WERI-Rb-1 (cell line): ENCODE results near the gene MTUS2.

Experiments
- DNase-seq: peaks from one replicate; pipeline ENCODE4 v3.0.0-alpha.2; 2020
- H3K27ac ChIP-seq: fragments of 250-450 bp; sonication (Bioruptor Pico); 2 replicates; pipeline ENCODE4 v1.5.1; 2020; ENCODE audit warnings: mild to moderate bottlenecking, moderate library complexity
- H3K27me3 ChIP-seq: fragments of 250-450 bp; sonication (Bioruptor Pico); 2 replicates; pipeline ENCODE4 v1.5.1; 2021; ENCODE audit warnings: mild to moderate bottlenecking, low read depth, moderate library complexity; ENCODE audit not compliant: insufficient read depth, severe bottlenecking
- H3K36me3 ChIP-seq: fragments of 250-450 bp; sonication (Bioruptor Pico); 2 replicates; pipeline ENCODE4 v1.5.1; 2020; ENCODE audit warnings: mild to moderate bottlenecking, moderate library complexity
- H3K4me3 ChIP-seq: 2 replicates; pipeline ENCODE4 v1.5.1; 2011; ENCODE audit warnings: low read depth, mild to moderate bottlenecking, control low read depth, low read length
- H3K9me3 ChIP-seq: fragments of 250-450 bp; sonication (Bioruptor Pico); 2 replicates; pipeline ENCODE4 v1.5.1; 2021; ENCODE audit warnings: mild to moderate bottlenecking, moderate library complexity; ENCODE audit not compliant: severe bottlenecking
- CTCF ChIP-seq: IDR thresholded peaks from 2 replicates; pipeline ENCODE4 v1.5.1; 2011; ENCODE audit warnings: low read depth, mild to moderate bottlenecking, control low read depth, inconsistent platforms, low read length

MTUS2 gene

GRCh38 chr13:29081697-29082440, 261.7 kb downstream of the MTUS2 start:
- H3K36me3 ChIP-seq, result no peaks in the 10 kb centered on the region
- H3K4me3 ChIP-seq, result no peak overlapping the region
- H3K27ac ChIP-seq, result no peak overlapping the region
- H3K9me3 ChIP-seq, result no peaks in the 10 kb centered on the region
- TF ChIP-seq CTCF, result no peak
- H3K27me3 ChIP-seq, result no peaks in the 10 kb centered on the region
- DNase-seq, result no peak

GRCh38 chr13:29099781-29100406, 279.8 kb downstream of the MTUS2 start:
- H3K27ac ChIP-seq, result no peak overlapping the region
- no peak overlapping the region for H3K4me3 ChIP-seq
- no peaks in the 10 kb centered on the region for H3K27me3 ChIP-seq
- no peaks in the 10 kb centered on the region for H3K36me3 ChIP-seq
- TF ChIP-seq CTCF, result no peak
- DNase-seq, result no peak
- H3K9me3 ChIP-seq, result no peaks in the 10 kb centered on the region

GRCh38 chr13:29100758-29101157, 280.6 kb downstream of the MTUS2 start:
- Histone ChIP-seq H3K27ac (no peak overlapping the region), H3K9me3 (no peaks in the 10 kb centered on the region), H3K27me3 (no peaks in the 10 kb centered on the region), H3K36me3 (no peaks in the 10 kb centered on the region), H3K4me3 (no peak overlapping the region)
- DNase-seq, result no peak
- no peak for TF ChIP-seq CTCF

- no peak for TF ChIP-seq CTCF
- H3K27ac ChIP-seq, result no peak overlapping the region
- no peak for DNase-seq
- no peaks in the 10 kb centered on the region for H3K27me3 ChIP-seq
- no peaks in the 10 kb centered on the region for H3K36me3 ChIP-seq
- H3K9me3 ChIP-seq, result no peaks in the 10 kb centered on the region
- no peak overlapping the region for H3K4me3 ChIP-seq
Observed at GRCh38 chr13:29101409-29101808, 281.3 kb downstream of the MTUS2 start.

- Histone ChIP-seq H3K4me3 (no peak overlapping the region), H3K27me3 (no peaks in the 10 kb centered on the region), H3K27ac (no peak overlapping the region), H3K9me3 (no peaks in the 10 kb centered on the region), H3K36me3 (no peaks in the 10 kb centered on the region)
- TF ChIP-seq CTCF, result no peak
- DNase-seq, result no peak
Observed at GRCh38 chr13:29101905-29102304, 281.8 kb downstream of the MTUS2 start.
